Body of pancreas (tissue), 4 donors: Measurements from ENCODE around the gene EML5.

Experiments used
- CTCF ChIP-seq, 7 experiments: fragments of 450-650 bp in 4 of 7; fragments of 200-600 bp in 3 of 7; sonication (generic) in 3 of 7; IDR thresholded peaks; one replicate each; pipeline ENCODE4 v1.5.1; 2016 to 2019; ENCODE audit warnings: antibody characterized with exemption in 7 of 7
- POLR2A ChIP-seq, 3 donors: fragments of 450-650 bp; IDR thresholded peaks; one replicate each; pipeline ENCODE4 v1.6.1; 2016; ENCODE audit warnings: antibody characterized with exemption in 3 of 3, mild to moderate bottlenecking in 2 of 3

GRCh38 chr14:88821378-88821777, 28.6 kb upstream of the EML5 start:
- TF ChIP-seq CTCF (IDR thresholded peaks at IDR 0.05) = no peak
- no peak for TF ChIP-seq POLR2A (IDR thresholded peaks at IDR 0.05)
